GM12873 (cell line): ENCODE results near the gene MAP3K3.

Experiments
- TF ChIP-seq, protein P1 (sequence below): IDR thresholded peaks from 2 replicates; pipeline ENCODE4 v1.5.1; 2012; ENCODE audit warnings: low read depth, mild to moderate bottlenecking, moderate library complexity, low read length, control low read depth; ENCODE audit not compliant: insufficient read depth; ENCODE audit errors: missing control alignments

Gene MAP3K3

DNA sequence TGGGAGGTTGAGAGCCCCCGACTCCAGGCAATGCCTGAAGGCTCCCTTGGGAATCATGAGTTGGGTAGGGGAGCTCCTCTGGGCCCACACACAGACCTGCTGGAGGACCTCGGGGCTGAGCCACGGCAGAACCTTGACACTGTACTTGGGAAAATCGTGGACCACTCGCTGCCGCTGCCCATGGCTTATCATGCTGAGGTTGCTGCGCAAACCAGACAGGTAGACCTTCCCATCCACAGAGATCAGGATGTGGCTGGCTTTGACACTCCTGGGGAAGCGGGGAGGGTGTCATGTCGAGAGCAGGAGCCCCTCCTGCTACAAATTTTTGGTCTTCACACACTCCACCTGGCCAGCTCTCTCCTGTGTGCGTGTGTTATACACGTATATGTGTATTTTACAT is 84.9 kb downstream of the MAP3K3 start:
- TF ChIP-seq, protein P1, sequence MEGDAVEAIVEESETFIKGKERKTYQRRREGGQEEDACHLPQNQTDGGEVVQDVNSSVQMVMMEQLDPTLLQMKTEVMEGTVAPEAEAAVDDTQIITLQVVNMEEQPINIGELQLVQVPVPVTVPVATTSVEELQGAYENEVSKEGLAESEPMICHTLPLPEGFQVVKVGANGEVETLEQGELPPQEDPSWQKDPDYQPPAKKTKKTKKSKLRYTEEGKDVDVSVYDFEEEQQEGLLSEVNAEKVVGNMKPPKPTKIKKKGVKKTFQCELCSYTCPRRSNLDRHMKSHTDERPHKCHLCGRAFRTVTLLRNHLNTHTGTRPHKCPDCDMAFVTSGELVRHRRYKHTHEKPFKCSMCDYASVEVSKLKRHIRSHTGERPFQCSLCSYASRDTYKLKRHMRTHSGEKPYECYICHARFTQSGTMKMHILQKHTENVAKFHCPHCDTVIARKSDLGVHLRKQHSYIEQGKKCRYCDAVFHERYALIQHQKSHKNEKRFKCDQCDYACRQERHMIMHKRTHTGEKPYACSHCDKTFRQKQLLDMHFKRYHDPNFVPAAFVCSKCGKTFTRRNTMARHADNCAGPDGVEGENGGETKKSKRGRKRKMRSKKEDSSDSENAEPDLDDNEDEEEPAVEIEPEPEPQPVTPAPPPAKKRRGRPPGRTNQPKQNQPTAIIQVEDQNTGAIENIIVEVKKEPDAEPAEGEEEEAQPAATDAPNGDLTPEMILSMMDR = no peak

DNA sequence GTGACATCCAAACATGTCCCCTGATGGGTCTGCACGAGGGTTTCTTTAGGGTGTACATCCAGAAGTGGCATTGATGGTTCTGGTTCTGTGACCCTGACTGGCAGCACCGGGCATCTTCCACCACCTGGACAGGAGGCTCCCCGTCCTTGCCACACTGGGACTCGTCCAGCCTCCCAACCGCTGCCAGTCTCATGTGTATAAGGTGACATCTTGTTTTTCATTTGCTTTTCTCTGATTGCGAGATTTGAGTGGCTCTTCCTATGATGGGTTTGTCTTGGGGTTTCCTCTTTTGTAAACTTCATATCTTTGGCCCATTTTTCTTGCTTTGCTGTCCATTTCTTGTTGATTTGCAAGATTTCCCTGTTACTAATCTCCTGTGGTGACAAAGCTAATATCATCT is 86.9 kb downstream of the MAP3K3 start:
- TF ChIP-seq, protein P1 = no peak

DNA sequence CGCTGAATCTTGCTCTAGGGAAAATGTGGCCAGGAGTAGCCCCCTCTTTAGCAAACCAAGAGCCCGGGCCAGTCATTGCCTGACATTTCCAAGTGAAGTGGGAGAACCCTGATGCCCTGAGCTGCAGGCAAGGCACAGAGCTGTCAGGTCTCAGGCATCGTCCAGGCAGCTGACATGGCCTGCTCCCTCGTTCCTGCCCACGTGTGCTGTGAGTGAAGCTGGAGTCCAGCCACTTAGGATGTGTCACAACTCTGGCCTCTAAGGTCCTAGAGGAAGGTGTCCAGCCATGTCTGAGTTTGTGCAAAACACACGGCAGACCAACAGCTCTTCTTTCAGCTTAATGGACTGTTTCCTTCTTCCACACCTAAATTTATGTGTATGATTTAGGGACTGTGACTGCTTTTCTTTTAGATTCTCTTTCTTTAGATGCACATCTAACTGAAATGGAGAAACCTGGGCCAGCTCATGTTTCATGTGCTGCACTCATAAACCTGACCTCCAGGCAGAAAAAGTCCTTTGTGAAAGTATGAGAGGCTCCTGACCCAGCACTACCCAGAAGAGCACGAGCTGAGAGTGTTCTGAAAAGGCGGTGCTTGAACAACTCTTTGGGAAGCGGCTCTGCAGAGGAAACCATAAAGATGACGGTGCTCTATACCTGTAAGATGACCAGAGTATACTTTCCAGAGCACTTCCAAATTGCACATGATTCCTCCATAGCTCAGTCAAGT is 92.5 kb downstream of the MAP3K3 start:
- TF ChIP-seq, protein P1 = no peak

DNA sequence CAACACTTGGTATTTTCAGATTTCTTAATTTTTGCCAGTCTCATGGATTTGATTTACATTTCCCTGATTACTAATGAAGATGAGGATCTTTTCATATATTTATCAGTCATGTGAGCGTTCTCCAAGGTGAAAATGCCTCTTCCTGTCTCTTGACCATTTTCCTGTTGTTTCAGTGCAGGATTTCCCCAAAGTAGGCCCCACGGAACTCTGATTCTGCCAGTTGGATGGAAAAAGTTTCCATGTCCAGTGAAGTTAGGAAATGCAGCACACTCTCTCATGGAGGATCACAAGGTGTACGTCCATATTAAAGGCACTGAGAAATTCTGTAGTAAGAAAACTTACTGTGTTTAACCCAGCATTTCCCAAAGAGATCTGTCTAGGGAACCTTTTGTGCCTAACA is 94.2 kb downstream of the MAP3K3 start:
- TF ChIP-seq, protein P1 = no peak

DNA sequence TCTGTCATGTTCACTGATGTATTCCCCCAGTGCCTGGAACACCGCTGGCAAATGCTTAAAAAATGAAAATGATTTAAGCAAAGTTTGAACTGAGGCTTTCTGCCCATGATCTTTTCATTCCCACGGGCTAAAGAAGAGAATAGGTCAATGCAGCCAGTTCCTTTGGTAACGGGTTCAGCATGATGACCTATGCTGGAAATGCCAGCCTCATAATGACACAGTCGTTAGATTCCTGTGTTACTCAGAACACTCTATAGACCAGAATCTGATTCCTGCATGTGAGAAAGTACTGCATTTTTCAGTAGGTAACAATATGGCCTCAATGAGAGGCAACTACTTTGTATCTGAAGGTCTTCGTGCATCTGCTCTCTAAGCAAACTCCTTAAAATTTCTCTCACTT is 96.8 kb downstream of the MAP3K3 start:
- TF ChIP-seq, protein P1 = no peak

DNA sequence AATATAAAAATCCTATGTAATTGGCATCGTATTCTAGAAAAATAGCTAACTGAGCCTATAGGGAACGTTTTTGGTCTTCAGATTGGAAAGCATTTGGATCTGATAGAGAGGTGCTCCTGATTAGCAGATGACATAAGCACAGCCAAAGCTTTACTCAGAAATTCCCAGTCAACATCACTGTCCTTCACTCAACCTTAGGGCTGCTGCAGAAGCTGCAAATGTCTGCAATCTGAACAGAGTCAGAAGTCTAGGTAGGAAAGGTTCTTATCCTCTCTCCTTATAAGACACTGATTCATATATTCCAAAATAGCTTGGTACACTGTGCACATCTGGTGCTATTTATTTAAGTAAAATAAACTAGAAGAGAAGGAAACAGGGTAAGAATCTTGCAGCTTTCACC is 100.2 kb downstream of the MAP3K3 start:
- TF ChIP-seq, protein P1 = no peak

DNA sequence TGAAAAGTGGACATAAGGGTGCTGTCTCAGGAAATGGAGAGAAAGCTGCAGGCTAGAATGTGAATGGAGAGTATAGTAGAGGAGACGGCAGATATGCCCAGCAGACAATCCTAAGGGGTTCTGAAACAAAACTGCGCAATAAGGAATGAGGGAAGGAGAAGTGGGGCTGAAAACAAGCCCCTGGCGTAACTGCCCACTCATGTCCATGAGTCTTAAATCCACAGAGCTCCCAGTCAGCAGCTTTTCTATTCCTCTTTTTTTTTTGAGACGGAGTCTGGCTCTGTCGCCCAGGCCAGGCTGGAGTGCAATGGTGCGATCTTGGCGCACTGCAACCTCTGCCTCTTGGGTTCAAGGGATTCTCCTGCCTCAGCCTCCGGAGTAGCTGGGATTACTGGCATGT is 113.5 kb downstream of the MAP3K3 start:
- TF ChIP-seq, protein P1 = no peak
